Measurements from ENCODE around the gene NRN1L.
"Not testable (repeated sequence)": the region's sequence is repeated elsewhere in the genome, so short reads cannot be mapped to it uniquely, and the experiment has no call there.

NRN1L gene

DNA sequence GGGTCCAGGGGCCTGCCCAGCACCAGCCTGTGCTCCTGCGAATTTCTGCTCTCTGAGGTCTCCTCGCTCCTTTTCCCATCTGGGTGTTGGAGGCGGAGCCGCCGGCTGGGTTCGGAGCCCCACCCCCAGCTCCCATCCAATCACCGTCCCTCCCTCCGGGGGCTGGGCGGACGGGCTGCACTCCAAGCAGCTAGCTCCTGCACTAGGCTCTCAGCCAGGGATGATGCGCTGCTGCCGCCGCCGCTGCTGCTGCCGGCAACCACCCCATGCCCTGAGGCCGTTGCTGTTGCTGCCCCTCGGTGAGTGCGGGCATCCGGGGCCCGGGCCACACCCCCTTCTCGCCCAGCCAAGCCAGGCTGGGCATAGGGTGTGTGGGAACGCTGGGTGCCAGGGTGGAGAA is at the start of gene NRN1L:
Gene NRN1L (plus strand): TSS at position 202 of the 400 bp plus-strand sequence. CDS start 19 bp downstream, at position 221.
- DNase-seq, result no peak

DNA sequence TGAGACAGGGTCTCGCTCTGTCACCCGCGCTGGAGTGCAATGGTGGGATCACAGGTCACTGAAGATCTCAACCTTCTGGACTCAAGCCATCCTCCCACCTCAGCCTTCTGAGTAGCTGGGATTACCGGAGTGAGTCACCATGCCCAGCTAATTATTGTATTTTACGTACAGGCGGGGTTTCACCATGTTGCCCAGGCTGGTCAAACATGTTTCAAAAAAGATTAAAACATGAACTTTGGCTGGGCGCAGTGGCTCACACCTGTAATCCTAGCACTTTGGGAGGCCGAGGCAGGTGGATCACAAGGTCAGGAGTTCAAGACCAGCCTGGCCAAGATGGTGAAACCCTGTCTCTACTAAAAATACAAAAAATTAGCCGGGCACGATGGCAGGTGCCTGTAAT is 47.5 kb upstream of the NRN1L start:
- not testable (repeated sequence) for DNase-seq

DNA sequence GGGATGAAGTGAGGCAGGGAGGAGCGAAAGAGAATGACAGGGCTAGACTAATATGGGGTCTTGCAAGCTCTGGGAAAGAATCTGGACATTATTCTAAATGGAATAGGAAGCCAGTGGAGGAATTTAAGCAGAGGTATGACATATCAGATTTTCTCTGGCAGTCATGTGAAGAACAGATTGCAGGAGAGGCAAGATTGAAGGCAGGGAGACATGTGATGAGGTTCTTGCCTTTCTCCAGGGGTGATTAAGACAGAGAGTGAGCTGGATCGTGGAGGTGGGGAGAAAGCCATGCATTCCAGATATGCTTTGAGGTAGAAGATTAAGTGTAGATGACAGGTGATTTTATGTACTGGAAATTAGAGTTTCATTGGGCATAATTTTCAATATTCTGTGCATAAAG is 46.9 kb upstream of the NRN1L start:
- DNase-seq, result no peak

DNA sequence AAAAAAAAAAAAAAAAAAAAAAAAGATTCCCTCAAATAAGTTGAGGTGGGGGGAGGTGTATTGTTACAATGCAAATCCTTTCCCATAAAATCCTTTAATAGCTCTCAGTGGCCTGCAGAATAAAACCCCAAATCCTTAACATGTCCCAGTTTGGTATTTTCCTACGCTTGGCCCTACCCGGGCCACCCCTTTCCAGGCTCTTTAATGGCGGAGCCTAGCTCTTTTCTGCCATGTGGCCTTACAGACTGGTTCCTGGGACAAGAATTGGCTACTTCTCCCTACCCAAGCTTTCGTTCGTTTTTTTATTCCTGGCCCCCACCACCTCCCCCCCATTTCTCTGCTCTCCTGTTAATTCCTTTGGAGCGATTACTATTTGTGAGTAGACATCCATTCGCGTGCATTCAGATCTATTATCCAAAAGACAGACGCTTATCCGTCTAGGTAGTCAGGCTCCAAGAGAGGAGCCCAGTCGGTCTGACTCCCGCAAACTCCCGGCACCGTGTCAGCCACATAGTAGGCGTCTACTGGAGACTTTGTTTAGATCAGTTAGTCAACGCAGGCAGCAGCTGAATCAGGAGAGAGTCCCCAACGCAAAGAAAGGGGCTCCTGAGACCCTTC is 43.4 kb upstream of the NRN1L start:
- no peak for DNase-seq

DNA sequence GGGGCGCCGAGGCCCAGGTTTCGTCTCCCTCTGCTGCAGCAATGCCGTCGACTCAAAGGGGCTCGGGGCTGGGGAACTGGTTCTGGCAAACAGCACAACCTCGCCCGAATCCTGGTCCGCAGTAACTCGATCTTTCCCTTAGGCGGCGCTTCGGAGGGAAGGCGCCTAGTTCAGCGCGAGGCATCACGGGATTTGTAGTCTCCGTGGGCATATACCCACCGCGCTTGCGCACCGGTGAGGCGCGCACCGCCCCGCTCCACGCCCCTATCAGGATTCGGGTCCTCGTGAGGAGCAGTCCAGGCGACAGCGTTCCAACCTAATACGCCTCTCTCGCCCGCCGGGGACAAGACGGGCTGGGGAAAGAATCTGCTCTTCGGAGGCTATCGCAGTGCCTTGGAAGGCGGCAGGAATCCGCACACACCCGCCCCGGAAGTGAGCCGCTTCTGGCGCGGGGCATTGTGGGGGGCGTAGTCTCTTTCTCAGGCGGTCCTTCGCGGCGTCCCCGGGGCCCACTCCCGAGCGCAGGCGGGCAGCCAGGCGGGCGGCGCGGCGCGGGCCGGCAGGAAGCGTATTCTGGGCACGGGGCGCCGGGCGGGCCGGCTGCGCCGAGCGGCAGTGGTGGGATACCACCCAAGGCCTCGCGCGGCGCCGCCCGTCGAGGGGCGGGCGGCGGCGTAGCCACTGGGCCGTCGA is 42.7 kb upstream of the NRN1L start, which contains the start of gene THAP11:
Gene THAP11 (plus strand): TSS at position 505 of the 693 bp plus-strand sequence. CDS start 235 bp downstream, outside the sequence.
- DNase-seq, result peak; percentile 88 to 91

DNA sequence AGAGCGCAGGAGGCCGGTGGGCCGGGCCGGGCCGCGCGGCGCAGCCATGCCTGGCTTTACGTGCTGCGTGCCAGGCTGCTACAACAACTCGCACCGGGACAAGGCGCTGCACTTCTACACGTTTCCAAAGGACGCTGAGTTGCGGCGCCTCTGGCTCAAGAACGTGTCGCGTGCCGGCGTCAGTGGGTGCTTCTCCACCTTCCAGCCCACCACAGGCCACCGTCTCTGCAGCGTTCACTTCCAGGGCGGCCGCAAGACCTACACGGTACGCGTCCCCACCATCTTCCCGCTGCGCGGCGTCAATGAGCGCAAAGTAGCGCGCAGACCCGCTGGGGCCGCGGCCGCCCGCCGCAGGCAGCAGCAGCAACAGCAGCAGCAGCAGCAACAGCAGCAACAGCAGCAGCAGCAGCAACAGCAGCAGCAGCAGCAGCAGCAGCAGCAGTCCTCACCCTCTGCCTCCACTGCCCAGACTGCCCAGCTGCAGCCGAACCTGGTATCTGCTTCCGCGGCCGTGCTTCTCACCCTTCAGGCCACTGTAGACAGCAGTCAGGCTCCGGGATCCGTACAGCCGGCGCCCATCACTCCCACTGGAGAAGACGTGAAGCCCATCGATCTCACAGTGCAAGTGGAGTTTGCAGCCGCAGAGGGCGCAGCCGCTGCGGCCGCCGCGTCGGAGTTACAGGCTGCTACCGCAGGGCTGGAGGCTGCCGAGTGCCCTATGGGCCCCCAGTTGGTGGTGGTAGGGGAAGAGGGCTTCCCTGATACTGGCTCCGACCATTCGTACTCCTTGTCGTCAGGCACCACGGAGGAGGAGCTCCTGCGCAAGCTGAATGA is 42.0 kb upstream of the NRN1L start:
- DNase-seq, result peak; percentile 41 to 48

DNA sequence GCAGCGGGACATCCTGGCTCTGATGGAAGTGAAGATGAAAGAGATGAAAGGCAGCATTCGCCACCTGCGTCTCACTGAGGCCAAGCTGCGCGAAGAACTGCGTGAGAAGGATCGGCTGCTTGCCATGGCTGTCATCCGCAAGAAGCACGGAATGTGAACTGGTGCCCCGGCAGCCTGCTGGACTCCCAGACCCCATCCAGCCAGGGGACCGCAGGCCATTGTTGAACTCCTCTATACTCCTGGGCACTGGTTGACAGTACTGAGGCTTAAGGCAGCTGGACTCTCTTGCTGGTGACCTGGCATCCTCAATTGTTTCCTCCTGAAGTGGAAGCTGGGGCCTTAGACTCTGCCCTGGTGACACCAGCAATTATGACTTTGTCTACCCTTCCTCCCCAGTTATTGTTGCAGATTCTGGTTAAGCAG is 41.3 kb upstream of the NRN1L start:
- no peak for DNase-seq

DNA sequence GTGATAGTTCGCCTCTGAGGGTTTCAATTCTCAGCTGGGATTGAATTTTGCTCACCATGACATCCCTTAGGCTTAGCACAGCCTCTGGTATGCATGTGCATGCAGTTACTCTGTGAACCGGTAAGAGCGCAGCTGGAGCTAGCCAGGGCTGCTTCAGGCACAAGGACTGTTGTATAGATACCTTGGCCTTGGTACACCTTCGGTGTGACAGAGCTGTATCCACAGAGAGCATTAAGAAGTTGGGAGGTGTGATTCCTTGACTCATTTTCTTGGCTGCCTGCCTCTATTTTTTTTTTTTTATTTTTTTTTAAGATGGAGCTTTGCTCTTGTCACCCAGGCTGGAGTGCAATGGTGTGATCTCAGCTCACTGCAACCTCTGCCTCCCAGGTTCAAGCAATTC is 40.2 kb upstream of the NRN1L start:
- DNase-seq, result no peak

DNA sequence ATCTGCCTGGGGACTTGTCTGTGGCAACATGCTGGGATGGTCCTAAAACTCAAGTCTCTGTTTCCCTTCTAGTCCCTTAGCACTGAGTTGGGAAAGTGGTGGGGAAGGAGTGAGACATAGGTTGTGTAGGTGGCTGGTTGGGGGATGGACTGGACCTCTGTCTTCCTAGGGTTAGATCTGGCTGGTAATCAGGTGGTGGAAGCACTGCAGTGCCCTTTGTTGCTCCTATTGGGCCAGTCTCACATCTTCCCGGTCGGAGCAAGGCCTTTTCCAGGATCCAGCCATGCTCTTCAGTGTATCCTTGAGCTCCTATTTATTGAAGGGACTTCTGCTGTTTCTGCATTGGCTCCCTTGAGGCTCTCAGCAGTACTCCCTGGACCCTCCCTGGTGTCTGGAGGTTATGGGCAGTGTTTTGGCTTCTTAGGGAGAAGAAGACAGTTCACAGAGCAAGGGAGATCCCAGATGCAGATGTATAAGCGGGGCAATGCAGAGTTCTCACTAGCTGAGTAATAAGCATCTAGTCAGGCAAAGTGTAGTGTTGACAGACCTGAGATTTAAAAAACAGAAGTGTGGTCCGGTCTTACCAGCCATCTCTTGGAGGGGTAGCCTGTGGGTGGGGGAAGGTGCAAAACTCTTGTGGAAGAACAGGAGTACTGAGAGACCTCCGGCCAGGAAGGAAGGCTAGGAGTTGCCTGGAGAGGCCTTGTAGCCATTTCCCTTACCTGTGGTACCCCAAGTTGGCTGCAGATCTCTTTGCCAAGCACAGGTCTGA is 39.2 kb upstream of the NRN1L start:
- DNase-seq, result no peak

DNA sequence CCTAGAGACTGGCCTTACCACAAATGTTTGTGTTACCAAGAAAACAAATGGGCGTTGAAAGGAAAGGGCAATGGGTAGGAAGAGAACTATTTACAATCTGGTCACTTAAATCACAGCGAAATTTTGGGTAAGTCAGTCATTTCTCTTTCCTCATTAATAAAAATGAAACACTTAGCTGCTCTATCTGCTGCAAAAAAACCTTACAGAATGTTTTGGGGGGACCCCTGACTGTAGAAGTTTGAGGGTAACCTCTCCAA is 38.7 kb upstream of the NRN1L start:
- DNase-seq, result no peak

DNA sequence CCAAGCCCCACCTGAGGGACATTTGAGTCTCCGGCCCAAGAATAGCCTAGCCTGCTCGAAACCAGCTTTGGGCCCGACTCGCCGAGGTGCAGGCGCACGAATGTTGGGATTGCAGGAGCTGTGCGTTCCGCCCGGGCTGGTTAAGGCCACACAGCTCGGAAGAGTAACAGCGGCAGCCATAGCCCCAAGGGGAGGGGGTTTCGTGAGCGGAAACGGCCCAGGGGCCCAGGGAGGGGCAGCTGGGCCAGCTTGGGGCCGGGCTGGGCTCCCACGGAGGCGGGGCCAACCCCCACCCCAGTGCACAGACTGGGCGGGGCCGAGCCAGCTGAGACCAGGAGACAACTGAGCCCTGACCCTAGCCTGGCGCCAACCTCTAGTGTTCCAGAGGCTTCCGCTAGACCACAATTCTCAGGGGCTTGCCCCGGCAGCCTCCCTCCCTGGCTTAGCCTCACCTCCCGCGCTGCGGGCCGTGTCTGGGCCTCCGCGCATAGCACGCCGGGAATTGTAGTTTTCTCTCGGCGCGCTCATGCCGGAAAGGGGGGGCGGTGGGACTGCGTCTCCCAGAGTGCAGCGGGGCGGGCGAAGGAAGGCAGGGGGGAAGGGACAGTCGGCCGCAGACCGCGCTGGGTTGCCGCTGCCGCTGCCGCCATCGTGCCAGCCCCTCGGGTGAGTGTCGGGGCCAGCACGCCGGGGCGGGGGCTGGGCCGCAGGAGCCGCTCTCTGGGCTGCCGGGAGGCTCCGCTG is 38.2 kb upstream of the NRN1L start, which contains the start of gene NUTF2:
Gene NUTF2 (plus strand): TSS at position 614 of the 744 bp plus-strand sequence. CDS start 18,198 bp downstream, outside the sequence.
- peak; percentile 93 for DNase-seq

DNA sequence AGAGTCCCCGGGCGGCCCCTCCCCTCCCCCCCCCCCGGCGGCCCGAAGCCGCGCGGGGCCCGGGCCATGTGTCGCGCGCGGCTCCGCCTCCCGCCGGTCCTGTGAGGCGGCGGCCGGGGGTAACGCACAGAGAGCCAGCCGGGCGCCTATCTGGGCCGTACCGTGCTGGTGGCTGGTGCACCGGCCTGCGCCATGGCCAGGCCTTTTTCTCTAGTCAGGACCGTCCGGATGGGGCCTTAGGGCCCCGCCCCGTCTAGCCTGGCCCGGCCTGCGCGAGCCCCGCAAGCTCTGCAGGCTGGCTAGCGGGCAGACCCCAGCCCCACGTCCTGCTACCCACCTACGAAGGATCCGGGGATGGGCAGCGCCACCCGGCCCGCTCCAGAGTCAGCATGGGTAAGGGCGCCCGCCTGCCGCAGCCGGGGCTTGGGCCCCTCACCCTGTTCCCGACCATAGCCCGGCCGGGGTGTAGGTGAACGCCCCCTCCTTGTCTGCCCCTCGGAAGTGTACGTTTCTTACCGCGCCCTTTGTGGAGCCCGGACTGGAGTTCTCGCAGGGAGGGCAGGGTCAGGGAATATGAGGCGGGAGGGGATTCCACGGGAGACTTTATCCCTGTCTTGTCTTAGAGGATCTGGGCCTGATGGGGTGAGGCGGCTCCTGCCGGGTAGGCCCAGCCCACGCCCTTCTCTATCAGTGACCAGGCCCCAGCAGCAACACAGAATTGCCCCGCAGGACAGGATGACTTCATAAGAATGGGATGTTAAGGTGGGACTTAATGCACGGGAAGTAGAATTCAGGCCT is 37.4 kb upstream of the NRN1L start, which contains the start of gene CENPT:
Gene CENPT (minus strand): TSS at position 630 of the 798 bp plus-strand sequence. CDS start 13,834 bp downstream, outside the sequence.
- DNase-seq, result peak in 1 of 2 experiments; percentile 66

DNA sequence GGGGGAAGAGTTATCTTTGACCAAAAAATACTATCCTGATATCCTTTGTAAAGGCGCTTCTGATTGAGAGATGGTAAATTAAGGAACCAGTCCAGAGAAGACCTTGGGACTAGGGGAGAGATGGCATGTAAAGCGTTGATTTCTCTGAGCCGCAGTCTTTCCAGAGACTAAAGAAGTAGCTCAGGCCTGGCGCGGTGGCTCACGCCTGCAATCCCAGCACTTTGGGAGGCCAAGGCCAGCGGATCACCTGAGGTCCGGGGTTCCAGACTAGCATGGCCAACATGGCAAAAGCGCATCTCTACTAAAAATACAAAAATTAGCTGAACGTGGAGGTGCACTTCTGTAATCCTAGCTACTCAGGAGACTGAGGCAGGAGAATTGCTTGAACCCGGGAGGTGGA is 36.6 kb upstream of the NRN1L start:
- no peak for DNase-seq

DNA sequence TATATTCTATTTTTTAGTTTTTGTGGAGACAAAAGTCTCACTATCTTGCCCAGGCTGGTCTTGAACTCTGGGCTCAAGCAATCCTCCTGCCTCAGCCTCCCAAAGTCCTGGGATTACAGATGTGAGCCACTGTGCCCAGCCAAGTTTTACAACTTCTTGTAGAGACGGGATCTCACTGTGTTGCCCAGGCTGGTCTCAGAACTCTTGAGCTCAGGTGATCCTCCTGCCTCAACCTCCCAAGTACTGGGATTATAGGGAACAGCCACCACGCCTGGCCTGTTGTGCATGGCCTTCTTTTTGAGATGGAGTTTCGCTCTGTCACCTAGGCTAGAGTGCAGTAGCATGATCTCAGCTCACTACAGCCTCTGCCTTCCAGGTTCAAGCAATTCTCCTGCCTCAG is 31.0 kb upstream of the NRN1L start:
- no peak for DNase-seq

DNA sequence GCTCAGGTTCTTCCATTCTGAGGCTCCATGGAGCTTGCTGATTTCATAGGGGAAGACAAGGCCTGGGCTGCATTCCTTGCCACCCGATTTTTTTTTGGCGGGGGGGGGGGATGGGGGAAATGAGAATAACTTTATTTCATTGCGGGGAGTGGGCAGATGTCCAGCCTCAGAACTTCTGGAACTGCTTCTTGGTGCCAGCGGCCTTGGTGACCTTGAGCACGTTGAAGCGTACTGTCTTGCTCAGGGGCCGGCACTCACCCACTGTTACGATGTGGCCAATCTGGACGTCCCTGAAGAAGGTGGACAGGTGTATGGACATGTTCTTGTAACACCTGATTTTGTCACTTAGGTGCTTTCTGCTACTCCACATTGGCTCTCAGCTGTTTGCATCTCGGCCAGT is 28.9 kb upstream of the NRN1L start:
- DNase-seq, result no peak

DNA sequence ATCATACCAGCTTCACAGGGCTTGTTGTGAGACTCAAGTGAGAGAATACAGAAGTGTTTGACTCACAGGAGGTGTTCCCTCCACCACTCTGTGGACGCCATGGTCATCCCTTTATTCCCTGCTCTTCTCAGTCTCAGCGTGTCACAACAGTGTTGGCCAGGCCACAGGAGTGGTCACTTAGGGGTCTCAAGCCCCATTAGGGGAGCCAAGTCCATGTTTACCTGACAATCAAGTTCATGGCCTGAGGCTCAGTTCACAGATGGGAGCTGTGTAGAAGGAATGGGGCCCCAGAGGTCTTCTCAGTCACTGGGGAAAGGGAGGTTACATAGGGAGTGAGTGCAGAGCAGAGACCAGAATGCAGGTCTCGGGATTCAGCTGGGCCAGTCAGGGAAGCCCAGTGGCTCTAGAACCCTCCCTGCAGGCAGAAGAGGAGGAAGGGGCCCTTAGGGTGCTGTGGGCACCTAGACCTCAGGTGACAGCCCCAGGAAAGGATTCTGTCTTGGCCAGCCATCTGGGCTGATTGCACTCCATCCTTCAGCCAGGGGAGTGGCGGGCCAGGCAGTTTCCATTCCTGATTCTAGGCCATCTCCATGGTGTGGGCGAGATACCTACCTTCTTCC is 27.6 kb upstream of the NRN1L start:
- no peak for DNase-seq

DNA sequence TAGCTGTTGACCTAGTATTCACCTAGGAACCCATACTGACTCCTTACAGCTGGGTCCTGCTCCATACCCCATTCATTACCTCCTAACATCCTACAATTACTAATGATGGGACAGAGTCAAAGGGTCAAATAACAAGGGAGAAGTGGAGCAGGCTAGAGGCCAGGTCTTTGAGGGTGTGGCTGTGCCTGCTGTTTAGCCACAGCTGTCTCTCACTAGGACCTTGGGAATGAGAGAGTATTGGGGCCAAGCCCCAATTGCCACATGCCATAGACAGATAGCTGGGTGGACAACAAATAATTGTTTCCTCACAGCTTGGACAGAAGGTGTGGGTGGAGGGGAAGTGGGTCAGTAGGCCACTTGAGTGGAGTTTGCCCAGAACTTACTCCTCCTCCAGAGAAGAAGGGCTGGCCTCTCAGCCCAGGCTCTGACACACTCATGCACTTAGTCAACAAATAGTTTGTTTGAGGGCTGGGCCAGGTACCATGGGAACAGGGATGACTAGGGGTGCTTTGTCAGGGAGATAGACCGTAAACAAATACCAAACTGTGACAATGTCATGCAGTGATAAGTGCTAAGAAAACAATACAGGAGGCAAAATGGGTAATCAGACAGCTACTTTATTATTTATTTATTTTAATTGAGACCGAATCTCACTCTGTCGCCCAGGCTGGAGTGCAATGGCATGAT is 27.0 kb upstream of the NRN1L start:
- peak in 1 of 2 experiments; percentile 23 for DNase-seq

DNA sequence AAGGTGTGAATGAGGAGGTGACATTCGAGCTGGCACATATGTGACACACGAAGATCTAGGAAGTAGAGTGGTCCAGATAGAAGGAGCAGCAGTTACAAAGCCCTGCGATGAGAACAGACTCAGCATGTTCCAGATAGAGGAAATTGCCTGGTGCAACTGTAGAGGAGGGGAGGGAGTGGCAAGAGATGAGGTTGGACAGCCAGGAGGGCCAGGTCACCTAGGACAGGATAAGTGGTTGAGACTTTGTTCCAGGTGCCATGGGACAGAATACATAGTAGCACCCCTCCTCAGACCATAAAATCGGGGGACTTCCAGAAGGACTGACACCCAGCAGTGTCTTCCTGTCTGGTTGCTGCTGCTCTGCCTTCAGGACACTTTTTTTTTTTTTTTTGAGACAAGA is 26.2 kb upstream of the NRN1L start:
- DNase-seq, result no peak

DNA sequence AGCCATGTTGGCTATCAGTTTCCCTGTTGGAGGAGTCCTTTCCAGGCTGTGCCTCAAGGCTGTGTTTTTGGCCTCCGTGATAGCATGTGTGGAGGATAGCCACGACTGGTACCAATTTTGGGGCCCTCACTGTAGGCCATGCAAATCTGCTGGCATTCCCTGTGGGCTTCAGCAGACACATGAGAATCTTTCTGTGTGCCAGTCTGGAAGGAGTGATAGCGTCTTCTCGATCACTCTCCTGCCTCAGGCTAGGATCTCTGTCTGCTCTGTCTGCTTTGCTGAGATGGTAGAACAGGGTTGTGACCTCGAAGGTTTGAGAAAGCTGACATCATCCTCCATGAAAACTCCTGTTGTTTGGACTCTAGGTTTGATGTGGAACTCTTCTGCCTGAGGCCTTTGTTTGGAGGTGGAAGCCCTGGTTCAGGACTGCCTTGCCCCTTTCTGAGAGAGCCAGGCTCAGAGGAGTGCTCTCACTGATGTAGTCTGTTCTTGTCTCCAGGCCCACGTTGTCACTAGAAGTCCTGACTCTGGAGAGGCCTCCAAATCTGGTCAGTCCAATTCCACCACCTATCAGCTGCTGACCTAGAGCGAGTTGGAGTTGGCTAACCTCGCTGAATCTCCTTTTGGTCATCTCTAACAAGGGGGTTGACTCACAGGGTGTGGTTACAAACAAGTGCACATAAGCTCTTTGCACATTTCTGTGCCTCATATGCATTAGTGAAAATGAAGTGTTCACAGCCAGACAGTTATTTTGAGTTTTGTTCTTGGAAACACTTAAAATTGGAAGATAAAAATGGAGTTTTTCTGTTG is 23.9 kb upstream of the NRN1L start:
- no peak for DNase-seq

Data from stimulated activated CD4-positive, alpha-beta T cell treated with anti-CD3 and anti-CD28 coated beads, Interleukin-4, amount 100 ng/mL, for 4 hours (primary cell).